ENCODE measurements around the gene LRRC8C. TPM values are rescaled to one million over a fixed set of nuclear protein-coding genes. Genes with fewer than 3 reads are reported as not detected.

Gene LRRC8C
- total RNA-seq, 1 donor from 2014 or later = 5.5 TPM

DNA sequence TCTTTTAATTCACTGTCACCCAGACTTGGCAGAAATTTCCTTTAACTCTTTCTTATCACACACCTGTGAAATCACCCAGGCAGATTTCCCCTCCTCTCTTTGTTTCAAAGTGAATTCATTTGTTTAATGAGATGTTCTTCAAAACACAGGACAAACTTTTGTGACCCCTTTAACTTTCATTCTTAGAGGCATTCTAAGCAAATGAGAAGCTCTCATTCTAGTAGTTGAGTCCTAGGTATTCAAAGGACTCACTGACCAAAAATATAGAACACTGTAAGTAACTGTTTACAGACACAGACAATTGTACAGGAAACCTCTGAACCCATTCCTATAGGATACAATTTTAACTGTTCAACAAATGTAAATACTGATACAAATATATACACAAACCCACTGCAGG, 16.9 kb downstream of the LRRC8C start:
- Histone ChIP-seq H3K9ac (no peak overlapping the region), H2AFZ (replicated peaks) (no peak overlapping the region), H3F3A (ENCODE audit: low read depth) (no peaks in the 10 kb centered on the region), H3K4me1 (peaks cover 12% of the 10 kb centered on the region), H4K20me1 (ENCODE audit: low read depth) (no peaks in the 10 kb centered on the region), H3K27ac (peak overlapping the region; percentile 10), H3K4me2 (no peak overlapping the region), H3K4me3 (no peak overlapping the region), H3K36me3 (peaks cover 6% of the 10 kb centered on the region), H3K27me3 (no peaks in the 10 kb centered on the region), H3K9me3 (ENCODE audit: low read depth) (no peaks in the 10 kb centered on the region), H3K79me2 (ENCODE audit: low read depth) (no peaks in the 10 kb centered on the region)
- H3K4me3 Mint-ChIP-seq = no peak overlapping the region
- H3K9me3 Mint-ChIP-seq = peaks cover 12% of the 10 kb centered on the region
- TF ChIP-seq EZH2 (IDR thresholded peaks at IDR 0.05) = no peak
- TF ChIP-seq EZH2phosphoT487 (IDR thresholded peaks at IDR 0.05) = no peak
- TF ChIP-seq, protein P1, sequence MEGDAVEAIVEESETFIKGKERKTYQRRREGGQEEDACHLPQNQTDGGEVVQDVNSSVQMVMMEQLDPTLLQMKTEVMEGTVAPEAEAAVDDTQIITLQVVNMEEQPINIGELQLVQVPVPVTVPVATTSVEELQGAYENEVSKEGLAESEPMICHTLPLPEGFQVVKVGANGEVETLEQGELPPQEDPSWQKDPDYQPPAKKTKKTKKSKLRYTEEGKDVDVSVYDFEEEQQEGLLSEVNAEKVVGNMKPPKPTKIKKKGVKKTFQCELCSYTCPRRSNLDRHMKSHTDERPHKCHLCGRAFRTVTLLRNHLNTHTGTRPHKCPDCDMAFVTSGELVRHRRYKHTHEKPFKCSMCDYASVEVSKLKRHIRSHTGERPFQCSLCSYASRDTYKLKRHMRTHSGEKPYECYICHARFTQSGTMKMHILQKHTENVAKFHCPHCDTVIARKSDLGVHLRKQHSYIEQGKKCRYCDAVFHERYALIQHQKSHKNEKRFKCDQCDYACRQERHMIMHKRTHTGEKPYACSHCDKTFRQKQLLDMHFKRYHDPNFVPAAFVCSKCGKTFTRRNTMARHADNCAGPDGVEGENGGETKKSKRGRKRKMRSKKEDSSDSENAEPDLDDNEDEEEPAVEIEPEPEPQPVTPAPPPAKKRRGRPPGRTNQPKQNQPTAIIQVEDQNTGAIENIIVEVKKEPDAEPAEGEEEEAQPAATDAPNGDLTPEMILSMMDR (IDR thresholded peaks at IDR 0.05) = no peak
- peaks cover 2% of the 10 kb centered on the region for H3K27me3 Mint-ChIP-seq (ENCODE audit: insufficient read depth, low read depth)
- H3K27ac Mint-ChIP-seq = no peak overlapping the region
- no peaks in the 10 kb centered on the region for H3K4me1 Mint-ChIP-seq
- no peak for DNase-seq (ENCODE audit: low spot score)
- H3K36me3 Mint-ChIP-seq = peaks cover 2% of the 10 kb centered on the region

DNA sequence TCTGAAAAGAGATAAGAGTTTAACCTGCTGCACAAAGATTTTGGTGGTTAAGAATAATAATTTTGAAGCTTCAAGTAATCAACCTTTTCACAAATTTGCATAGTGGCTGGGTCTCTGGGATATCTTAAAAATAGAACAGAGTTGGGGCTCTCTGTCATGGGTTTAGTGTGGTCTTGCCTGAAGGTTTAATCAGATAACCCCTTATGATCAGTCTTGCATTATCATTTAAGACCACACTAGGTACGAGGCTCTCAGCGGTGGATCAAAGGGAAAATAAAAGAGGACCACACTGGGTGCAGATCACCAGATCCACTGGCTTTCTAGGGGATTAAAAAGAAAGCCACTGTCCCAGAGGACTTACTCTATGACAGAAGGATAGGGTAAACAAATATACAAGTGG, 19.5 kb downstream of the LRRC8C start:
- H3K9me3 ChIP-seq (ENCODE audit: low read depth) = no peaks in the 10 kb centered on the region
- TF ChIP-seq EZH2 (IDR thresholded peaks at IDR 0.05) (no peak), EZH2phosphoT487 (IDR thresholded peaks at IDR 0.05) (no peak)
- TF ChIP-seq, protein P1 (IDR thresholded peaks at IDR 0.05) = no peak
- Mint-ChIP-seq H3K27ac (no peak overlapping the region), H3K4me1 (no peaks in the 10 kb centered on the region), H3K9me3 (peaks cover under 1% of the 10 kb centered on the region), H3K27me3 (ENCODE audit: insufficient read depth, low read depth) (peaks cover 2% of the 10 kb centered on the region), H3K4me3 (no peak overlapping the region), H3K36me3 (peaks cover 2% of the 10 kb centered on the region)
- no peaks in the 10 kb centered on the region for H3K79me2 ChIP-seq (ENCODE audit: low read depth)
- no peak for DNase-seq (ENCODE audit: low spot score)
- no peak overlapping the region for H3K27ac ChIP-seq
- peaks cover 12% of the 10 kb centered on the region for H3K4me1 ChIP-seq
- H3K36me3 ChIP-seq = no peaks in the 10 kb centered on the region
- no peak overlapping the region for H3K9ac ChIP-seq
- no peaks in the 10 kb centered on the region for H3F3A ChIP-seq (ENCODE audit: low read depth)
- no peaks in the 10 kb centered on the region for H3K27me3 ChIP-seq
- peak overlapping the region; percentile 6 for H3K4me2 ChIP-seq
- no peaks in the 10 kb centered on the region for H4K20me1 ChIP-seq (ENCODE audit: low read depth)
- H3K4me3 ChIP-seq = no peak overlapping the region
- H2AFZ ChIP-seq (replicated peaks) = no peak overlapping the region

DNA sequence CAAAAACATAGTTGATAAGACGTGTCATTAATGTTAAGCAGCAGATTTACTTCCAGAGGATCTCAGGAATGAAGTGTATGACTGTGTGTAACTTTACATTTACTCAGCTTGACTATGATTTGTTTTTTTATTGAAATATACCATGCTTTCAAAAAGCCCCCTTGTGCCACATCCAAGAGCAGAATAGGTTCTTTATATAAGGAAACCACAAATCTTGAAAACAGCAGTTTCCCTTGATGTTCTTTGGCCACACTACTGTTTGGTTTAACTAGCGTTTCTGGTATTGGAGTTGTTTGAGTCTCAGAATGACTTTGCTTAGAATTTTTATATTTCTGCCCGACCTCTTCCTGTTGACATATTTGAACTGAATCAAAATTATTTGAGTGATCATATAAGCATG, 25.0 kb downstream of the LRRC8C start:
- Histone ChIP-seq H3F3A (ENCODE audit: low read depth) (no peaks in the 10 kb centered on the region), H3K4me2 (no peak overlapping the region), H2AFZ (replicated peaks) (no peak overlapping the region), H3K9ac (no peak overlapping the region), H3K36me3 (no peaks in the 10 kb centered on the region), H3K27ac (no peak overlapping the region), H3K4me1 (peaks cover 5% of the 10 kb centered on the region), H3K9me3 (ENCODE audit: low read depth) (no peaks in the 10 kb centered on the region), H3K4me3 (no peak overlapping the region), H3K27me3 (no peaks in the 10 kb centered on the region), H4K20me1 (ENCODE audit: low read depth) (no peaks in the 10 kb centered on the region), H3K79me2 (ENCODE audit: low read depth) (no peaks in the 10 kb centered on the region)
- Mint-ChIP-seq H3K4me1 (no peaks in the 10 kb centered on the region), H3K27ac (no peak overlapping the region), H3K9me3 (peaks cover 3% of the 10 kb centered on the region), H3K27me3 (ENCODE audit: insufficient read depth, low read depth) (no peaks in the 10 kb centered on the region), H3K36me3 (no peaks in the 10 kb centered on the region), H3K4me3 (no peak overlapping the region)
- no peak for DNase-seq (ENCODE audit: low spot score)
- TF ChIP-seq, protein P1 (IDR thresholded peaks at IDR 0.05) = no peak
- TF ChIP-seq EZH2 (IDR thresholded peaks at IDR 0.05) = no peak
- TF ChIP-seq EZH2phosphoT487 (IDR thresholded peaks at IDR 0.05) = no peak
